Airway epithelial cell (primary cell): ENCODE measurements around the gene SELENBP1. TPM values are rescaled to one million over a fixed set of nuclear protein-coding genes. Genes with fewer than 3 reads are reported as not detected.

Experiments
- total RNA-seq: library from RNA; depleted of rRNA; stranded (reverse); fragments of >200 nt; gene quantifications from 2 replicates; pipeline ENCODE4 v1.2.3, GENCODE V29; 2015

The SELENBP1 gene
- total RNA-seq: 7.7 and 8.6 TPM in 2 replicates

GRCh38 chr1:151372058-151372934, at the start of gene SELENBP1:
SELENBP1 (minus strand) TSS chr1:151372705; CDS start chr1:151372641, 64 bp downstream.

GRCh38 chr1:151399324-151400171, 27.0 kb upstream of the SELENBP1 start, which contains the start of gene PSMB4:
PSMB4 (plus strand) TSS chr1:151399573; CDS start chr1:151399588, 15 bp downstream.

GRCh38 chr1:151346769-151347522, 25.6 kb downstream of the SELENBP1 start, which contains the start of gene RFX5:
RFX5 (minus strand) TSS chr1:151347252; CDS start chr1:151346320, 932 bp downstream.

GRCh38 chr1:151327223-151327902, 45.1 kb downstream of the SELENBP1 start, which contains the start of gene PI4KB:
PI4KB (minus strand) TSS chr1:151327416; CDS start chr1:151316481, 10,935 bp downstream.

Other genes with a start within 250 kb of the SELENBP1 start
- 0.46 and 1.2 TPM in 2 replicates for gene SEMA6C, start 226.1 kb downstream of the SELENBP1 start, total RNA-seq
- not detected in 2 replicates for gene TNFAIP8L2, start 216.1 kb downstream of the SELENBP1 start, total RNA-seq
- gene LYSMD1, start 206.8 kb downstream of the SELENBP1 start, total RNA-seq: 7.2 and 9.7 TPM in 2 replicates
- gene SCNM1, start 206.6 kb downstream of the SELENBP1 start, total RNA-seq: 24.1 and 26.5 TPM in 2 replicates
- gene TMOD4, start 196.7 kb downstream of the SELENBP1 start, total RNA-seq: not detected in 2 replicates
- 40.7 and 59.0 TPM in 2 replicates for gene VPS72, start 182.5 kb downstream of the SELENBP1 start, total RNA-seq
- 35.0 and 55.4 TPM in 2 replicates for gene PIP5K1A, start 174.2 kb downstream of the SELENBP1 start, total RNA-seq
- 149 and 155 TPM in 2 replicates for gene PSMD4, start 118.0 kb downstream of the SELENBP1 start, total RNA-seq
- gene ZNF687, start 90.4 kb downstream of the SELENBP1 start, total RNA-seq: 19.5 and 20.5 TPM in 2 replicates
- 31.4 and 43.4 TPM in 2 replicates for gene PI4KB, start 45.3 kb downstream of the SELENBP1 start, total RNA-seq
- 34.1 and 40.9 TPM in 2 replicates for gene RFX5, start 25.5 kb downstream of the SELENBP1 start, total RNA-seq
- gene PSMB4, start 26.9 kb upstream of the SELENBP1 start, total RNA-seq: 327 and 332 TPM in 2 replicates
- gene POGZ, start 86.8 kb upstream of the SELENBP1 start, total RNA-seq: 11.3 and 14.7 TPM in 2 replicates
- gene CGN, start 138.7 kb upstream of the SELENBP1 start, total RNA-seq: 5.8 and 10.7 TPM in 2 replicates
- 21.4 and 25.4 TPM in 2 replicates for gene TUFT1, start 167.6 kb upstream of the SELENBP1 start, total RNA-seq
- gene SNX27, start 239.3 kb upstream of the SELENBP1 start, total RNA-seq: 10.6 and 16.1 TPM in 2 replicates